ENCODE measurements around the gene ANTXR1.

- no peak for TF ChIP-seq EZH2 (IDR thresholded peaks at IDR 0.05; ENCODE audit: borderline replicate concordance, low read depth, low read length, poor library complexity, severe bottlenecking)
- TF ChIP-seq CTCF (conservative IDR thresholded peaks at IDR 0.05; ENCODE audit: low read depth, low read length): no peak
Measured at GRCh38 chr2:69097891-69098655, 85.1 kb downstream of the ANTXR1 start.

Data from A673 (cell line).